ENCODE results near the gene RECK.

- TF ChIP-seq, protein P1, sequence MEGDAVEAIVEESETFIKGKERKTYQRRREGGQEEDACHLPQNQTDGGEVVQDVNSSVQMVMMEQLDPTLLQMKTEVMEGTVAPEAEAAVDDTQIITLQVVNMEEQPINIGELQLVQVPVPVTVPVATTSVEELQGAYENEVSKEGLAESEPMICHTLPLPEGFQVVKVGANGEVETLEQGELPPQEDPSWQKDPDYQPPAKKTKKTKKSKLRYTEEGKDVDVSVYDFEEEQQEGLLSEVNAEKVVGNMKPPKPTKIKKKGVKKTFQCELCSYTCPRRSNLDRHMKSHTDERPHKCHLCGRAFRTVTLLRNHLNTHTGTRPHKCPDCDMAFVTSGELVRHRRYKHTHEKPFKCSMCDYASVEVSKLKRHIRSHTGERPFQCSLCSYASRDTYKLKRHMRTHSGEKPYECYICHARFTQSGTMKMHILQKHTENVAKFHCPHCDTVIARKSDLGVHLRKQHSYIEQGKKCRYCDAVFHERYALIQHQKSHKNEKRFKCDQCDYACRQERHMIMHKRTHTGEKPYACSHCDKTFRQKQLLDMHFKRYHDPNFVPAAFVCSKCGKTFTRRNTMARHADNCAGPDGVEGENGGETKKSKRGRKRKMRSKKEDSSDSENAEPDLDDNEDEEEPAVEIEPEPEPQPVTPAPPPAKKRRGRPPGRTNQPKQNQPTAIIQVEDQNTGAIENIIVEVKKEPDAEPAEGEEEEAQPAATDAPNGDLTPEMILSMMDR (IDR thresholded peaks at IDR 0.05 in 4 of 5, conservative IDR thresholded peaks at IDR 0.05 in 1 of 5): no peak
- no peak for TF ChIP-seq POLR2A (IDR thresholded peaks at IDR 0.05)
Measured at GRCh38 chr9:36086442-36086841, 49.7 kb downstream of the RECK start.
